ENCODE data around the gene TWNK.

The TWNK gene

DNA sequence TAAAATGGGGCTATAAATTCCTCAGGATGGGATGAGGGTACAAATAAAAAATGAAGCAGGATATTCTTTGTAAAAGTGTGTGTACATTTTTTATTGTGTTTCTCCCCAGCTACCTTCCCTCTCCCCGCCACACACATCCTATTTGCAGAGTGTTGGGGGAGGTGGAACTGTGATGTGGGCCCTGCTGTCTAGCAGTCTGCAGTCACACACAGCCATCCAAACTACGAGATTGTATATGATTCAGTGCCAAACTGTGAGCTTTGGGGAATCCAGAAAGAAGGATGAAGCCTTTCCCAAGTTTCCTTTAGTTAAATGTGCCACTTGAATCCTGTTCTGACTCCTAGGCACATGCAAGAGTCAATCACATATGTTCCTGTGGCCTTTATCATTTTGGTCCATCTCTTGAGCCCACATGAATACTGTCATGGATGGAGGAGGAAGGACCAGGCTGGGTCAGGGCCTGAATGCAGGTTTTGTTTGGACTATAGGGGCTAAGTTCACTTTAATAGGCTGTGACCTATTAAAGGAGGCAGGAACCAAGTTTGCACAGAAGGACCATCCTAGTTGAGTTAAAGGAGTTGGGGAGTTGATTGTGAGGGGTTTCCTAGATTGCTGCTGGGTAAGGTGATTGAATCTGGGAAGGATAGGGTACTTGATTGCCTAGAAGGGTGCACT is 19.1 kb upstream of the TWNK start:
- ChIA-PET POLR2A (interaction anchor here (1.2 kb wide), 1 partner anchor 17 kb away, joined by 3 read pairs; no protein-coding TSS in a partner anchor), CTCF (interaction anchor here (0.6 to 2.1 kb wide), 16 partner anchors 11 to 1089 kb away, joined by 3 to 21 read pairs (median 3); no protein-coding TSS in a partner anchor)
- Histone ChIP-seq H3K27ac (ENCODE audit: extremely low read depth, low read depth, low read length) (no peak overlapping the region), H3K9me3 (ENCODE audit: control insufficient read depth, insufficient read depth, low read depth, low read length) (no peaks in the 10 kb centered on the region), H3K36me3 (ENCODE audit: control insufficient read depth in 2 of 2, insufficient read depth in 1 of 2, low read length in 2 of 2) (peaks cover 11 to 20% of the 10 kb centered on the region in 2 experiments), H3K4me1 (ENCODE audit: control insufficient read depth, insufficient read depth, low read length) (no peaks in the 10 kb centered on the region), H3K4me3 (ENCODE audit: low read depth, low read length) (no peak overlapping the region)
- TF ChIP-seq GFI1B (tag by site-specific recombination; IDR thresholded peaks at IDR 0.05) (no peak), ZNF776 (tag by site-specific recombination; IDR thresholded peaks at IDR 0.05; ENCODE audit: borderline replicate concordance) (no peak), ZBTB17 (tag by site-specific recombination; IDR thresholded peaks at IDR 0.05) (no peak), HOXA7 (CRISPR knock-in tag; IDR thresholded peaks at IDR 0.05; ENCODE audit: borderline replicate concordance) (no peak)
- TF ChIP-seq, protein P1, sequence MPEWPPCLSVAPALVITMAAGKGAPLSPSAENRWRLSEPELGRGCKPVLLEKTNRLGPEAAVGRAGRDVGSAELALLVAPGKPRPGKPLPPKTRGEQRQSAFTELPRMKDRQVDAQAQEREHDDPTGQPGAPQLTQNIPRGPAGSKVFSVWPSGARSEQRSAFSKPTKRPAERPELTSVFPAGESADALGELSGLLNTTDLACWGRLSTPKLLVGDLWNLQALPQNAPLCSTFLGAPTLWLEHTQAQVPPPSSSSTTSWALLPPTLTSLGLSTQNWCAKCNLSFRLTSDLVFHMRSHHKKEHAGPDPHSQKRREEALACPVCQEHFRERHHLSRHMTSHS (tag by site-specific recombination; IDR thresholded peaks at IDR 0.05): no peak

DNA sequence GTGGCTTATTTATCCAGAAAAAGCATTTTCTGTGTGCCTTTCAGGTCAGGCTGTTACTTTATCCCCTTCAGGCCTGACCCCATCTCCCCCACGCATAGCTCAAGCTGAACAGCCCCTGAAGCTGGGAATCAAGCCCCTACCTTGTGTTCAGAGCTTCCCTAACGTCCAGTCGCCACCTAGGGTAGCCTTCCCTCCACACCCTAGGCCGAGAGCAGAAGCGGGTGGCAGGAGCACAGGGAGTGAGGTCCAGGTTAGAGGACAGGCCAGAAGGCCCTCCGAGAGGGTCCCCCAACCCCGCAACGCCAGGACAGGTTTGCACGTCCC is 18.5 kb upstream of the TWNK start:
- no peaks in the 10 kb centered on the region for H3K9me3 ChIP-seq (ENCODE audit: control insufficient read depth, insufficient read depth, low read depth, low read length)
- ChIA-PET CTCF (interaction anchor here (0.6 to 1.5 kb wide), 11 partner anchors 11 to 1089 kb away, joined by 3 to 21 read pairs (median 3); no protein-coding TSS in a partner anchor), POLR2A (interaction anchor here (1.2 kb wide), 1 partner anchor 16 kb away, joined by 3 read pairs; no protein-coding TSS in a partner anchor)
- TF ChIP-seq, protein P2, sequence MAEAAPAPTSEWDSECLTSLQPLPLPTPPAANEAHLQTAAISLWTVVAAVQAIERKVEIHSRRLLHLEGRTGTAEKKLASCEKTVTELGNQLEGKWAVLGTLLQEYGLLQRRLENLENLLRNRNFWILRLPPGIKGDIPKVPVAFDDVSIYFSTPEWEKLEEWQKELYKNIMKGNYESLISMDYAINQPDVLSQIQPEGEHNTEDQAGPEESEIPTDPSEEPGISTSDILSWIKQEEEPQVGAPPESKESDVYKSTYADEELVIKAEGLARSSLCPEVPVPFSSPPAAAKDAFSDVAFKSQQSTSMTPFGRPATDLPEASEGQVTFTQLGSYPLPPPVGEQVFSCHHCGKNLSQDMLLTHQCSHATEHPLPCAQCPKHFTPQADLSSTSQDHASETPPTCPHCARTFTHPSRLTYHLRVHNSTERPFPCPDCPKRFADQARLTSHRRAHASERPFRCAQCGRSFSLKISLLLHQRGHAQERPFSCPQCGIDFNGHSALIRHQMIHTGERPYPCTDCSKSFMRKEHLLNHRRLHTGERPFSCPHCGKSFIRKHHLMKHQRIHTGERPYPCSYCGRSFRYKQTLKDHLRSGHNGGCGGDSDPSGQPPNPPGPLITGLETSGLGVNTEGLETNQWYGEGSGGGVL (tag by site-specific recombination; IDR thresholded peaks at IDR 0.05): no peak
- no peak for TF ChIP-seq ZNF404 (tag by site-specific recombination; IDR thresholded peaks at IDR 0.05)
- TF ChIP-seq, protein P3, sequence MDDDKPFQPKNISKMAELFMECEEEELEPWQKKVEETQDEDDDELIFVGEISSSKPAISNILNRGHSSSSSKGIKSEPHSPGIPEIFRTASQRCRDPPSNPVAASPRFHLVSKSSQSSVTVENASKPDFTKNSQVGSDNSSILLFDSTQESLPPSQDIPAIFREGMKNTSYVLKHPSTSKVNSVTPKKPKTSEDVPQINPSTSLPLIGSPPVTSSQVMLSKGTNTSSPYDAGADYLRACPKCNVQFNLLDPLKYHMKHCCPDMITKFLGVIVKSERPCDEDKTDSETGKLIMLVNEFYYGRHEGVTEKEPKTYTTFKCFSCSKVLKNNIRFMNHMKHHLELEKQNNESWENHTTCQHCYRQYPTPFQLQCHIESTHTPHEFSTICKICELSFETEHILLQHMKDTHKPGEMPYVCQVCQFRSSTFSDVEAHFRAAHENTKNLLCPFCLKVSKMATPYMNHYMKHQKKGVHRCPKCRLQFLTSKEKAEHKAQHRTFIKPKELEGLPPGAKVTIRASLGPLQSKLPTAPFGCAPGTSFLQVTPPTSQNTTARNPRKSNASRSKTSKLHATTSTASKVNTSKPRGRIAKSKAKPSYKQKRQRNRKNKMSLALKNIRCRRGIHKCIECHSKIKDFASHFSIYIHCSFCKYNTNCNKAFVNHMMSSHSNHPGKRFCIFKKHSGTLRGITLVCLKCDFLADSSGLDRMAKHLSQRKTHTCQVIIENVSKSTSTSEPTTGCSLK (tag by site-specific recombination; IDR thresholded peaks at IDR 0.05): no peak
- no peak for TF ChIP-seq FEZF1 (tag by site-specific recombination; IDR thresholded peaks at IDR 0.05)
- no peak for TF ChIP-seq ZNF221 (tag by site-specific recombination; IDR thresholded peaks at IDR 0.05; ENCODE audit: borderline replicate concordance)
- no peak for TF ChIP-seq ZNF560 (tag by site-specific recombination; IDR thresholded peaks at IDR 0.05; ENCODE audit: borderline replicate concordance)
- no peak for TF ChIP-seq ZNF747 (tag by site-specific recombination; IDR thresholded peaks at IDR 0.05)
- TF ChIP-seq, protein P4, sequence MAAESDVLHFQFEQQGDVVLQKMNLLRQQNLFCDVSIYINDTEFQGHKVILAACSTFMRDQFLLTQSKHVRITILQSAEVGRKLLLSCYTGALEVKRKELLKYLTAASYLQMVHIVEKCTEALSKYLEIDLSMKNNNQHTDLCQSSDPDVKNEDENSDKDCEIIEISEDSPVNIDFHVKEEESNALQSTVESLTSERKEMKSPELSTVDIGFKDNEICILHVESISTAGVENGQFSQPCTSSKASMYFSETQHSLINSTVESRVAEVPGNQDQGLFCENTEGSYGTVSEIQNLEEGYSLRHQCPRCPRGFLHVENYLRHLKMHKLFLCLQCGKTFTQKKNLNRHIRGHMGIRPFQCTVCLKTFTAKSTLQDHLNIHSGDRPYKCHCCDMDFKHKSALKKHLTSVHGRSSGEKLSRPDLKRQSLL (tag by site-specific recombination; IDR thresholded peaks at IDR 0.05): no peak
- TF ChIP-seq ZNF549 (tag by site-specific recombination; IDR thresholded peaks at IDR 0.05): no peak
- no peak for TF ChIP-seq ZNF660 (tag by site-specific recombination; IDR thresholded peaks at IDR 0.05)
- H3K36me3 ChIP-seq (ENCODE audit: control insufficient read depth in 2 of 2, insufficient read depth in 1 of 2, low read length in 2 of 2): peaks cover 9 to 17% of the 10 kb centered on the region in 2 experiments; a peak in 2 of 3 replicates
- no peaks in the 10 kb centered on the region for H3K4me1 ChIP-seq (ENCODE audit: control insufficient read depth, insufficient read depth, low read length)
- no peak overlapping the region for H3K27ac ChIP-seq (ENCODE audit: extremely low read depth, low read depth, low read length)
- H3K4me3 ChIP-seq (ENCODE audit: low read depth, low read length): peak overlapping the region; percentile 34
